CD4-positive, alpha-beta T cell treated with Interleukin-17A for 4 hours (primary cell): ENCODE data around the gene FANCC.
"Not testable (repeated sequence)": the region's sequence is repeated elsewhere in the genome, so short reads cannot be mapped to it uniquely, and the experiment has no call there.

Experiments used
- DNase-seq: peaks from one replicate; pipeline ENCODE4 v3.0.0-alpha.2; 2020; ENCODE audit warnings: mixed read lengths

Gene FANCC

DNA sequence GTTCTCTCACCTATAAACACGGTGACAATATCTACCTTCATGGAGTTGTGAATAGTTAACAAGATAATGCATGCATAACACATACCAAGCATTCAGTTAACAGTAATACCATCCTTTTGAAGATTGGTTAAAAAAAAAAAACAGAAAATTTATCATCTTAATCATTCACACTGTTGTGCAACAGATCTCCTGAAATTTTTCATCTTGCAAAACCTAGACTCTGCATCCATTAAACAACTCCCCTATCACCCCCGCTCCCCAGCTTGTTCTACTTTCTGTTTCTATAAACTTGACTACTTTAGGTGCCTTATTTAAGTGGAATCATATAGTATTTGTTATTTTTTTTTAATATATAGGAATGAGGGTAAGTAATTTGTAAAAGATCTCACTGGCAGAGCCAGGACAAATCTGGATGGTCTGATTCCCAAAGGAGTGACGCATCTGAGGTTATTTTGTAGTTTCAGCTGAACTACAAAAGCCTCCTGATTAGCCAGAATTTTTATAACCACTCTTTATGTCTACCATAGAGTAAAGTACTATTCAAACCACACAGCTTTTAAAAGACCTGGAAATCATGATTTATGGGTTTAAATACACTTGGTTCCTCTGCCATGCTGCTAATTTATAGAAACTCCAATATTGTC lies 93.0 kb downstream of the FANCC start:
- DNase-seq, result no peak

DNA sequence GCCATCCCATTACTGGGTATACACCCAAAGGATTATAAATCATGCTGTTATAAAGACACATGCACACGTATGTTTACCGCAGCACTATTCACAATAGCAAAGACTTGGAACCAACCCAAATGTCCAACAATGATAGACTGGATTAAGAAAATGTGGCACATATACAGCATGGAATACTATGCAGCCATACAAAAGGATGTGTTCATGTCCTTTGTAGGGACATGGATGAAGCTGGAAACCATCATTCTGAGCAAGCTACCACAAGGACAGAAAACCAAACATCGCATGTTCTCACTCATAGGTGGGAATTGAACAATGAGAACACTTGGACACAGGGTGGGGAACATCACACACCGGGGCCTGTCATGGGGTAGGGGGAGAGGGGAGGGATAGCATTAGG lies 97.2 kb downstream of the FANCC start:
- DNase-seq, result not testable (repeated sequence)

DNA sequence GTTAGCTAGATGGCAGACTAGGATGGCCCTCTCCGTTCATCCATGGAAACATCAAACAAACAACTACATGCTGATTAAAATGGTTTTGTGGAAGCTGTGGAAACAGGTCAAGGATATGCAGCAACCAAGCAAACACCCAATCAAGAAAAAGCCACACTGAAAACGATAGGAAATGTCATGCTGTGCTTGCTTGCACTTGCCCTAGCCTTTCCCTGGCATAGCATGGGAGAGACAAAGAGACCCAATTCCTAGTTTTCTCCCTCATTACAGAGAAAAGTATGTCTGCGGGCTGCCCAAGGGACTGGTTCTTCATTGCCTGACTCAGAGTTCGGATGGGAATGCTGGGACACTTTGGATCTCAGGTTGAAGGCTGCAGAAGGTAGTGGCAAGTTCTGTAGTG lies 98.7 kb downstream of the FANCC start:
- no peak for DNase-seq

GRCh38 chr9:95217936-95218335 lies 99.6 kb downstream of the FANCC start:
- no peak for DNase-seq

- DNase-seq, result no peak
These were observed 102.1 kb downstream of the FANCC start for GRCh38 chr9:95215336-95215898.

GRCh38 chr9:95213117-95213516 lies 104.4 kb downstream of the FANCC start:
- no peak for DNase-seq

DNA sequence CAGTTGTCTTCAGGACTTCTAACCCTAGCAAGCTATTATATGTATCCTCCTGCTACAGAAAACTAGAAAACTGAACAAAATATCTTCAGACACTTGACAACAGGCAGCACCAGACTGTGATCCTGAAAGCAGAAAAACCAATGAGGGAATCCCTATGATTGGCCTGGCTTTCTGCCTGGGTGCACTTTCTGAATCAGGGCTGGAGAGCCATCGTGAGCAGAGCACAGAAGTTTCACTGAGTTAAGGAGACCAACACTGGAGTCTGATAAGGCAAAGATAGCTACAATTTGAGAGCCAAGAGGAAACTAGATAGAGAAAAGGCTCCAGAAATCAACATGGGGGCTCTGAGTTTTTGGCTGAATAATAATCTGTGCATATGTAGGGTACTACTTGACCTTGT lies 106.5 kb downstream of the FANCC start:
- no peak for DNase-seq

DNA sequence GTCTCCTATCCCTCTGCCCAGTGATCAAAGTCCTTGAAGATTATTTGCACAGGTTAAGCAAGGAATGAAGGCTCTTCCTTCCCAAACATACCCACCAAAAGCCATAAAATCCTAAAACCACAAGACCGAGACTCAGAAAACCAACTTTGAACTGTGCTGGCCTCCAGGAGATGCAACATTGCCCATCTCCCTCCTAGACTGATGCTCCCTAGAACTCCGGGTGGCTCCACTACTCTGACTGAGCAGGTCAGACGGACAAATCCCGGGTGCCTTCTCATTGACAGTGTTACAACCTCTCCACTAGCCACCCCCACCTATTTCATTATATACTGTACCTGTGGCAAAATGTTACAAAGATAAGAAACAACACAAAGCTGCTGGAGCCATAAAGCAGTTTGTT lies 110.1 kb downstream of the FANCC start:
- no peak for DNase-seq

DNA sequence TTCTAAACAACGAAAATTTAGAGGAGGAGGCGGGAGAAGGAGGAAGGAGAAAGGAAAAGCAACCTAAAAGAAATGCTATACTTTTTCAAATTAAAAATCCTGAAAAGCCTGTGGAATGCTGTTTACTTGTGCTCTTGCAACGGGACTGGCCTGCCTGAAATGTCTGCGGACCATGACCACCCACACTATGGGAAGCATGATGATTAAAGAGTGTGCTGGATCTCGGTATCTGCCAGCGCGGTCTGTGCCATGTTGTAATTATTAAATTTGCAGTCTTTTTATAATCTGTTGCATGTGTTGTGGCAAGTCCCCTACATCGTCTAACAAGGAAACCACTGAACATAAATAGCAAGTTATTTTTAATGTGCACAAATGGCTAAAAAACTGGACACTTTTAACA lies 111.4 kb downstream of the FANCC start:
- DNase-seq, result no peak

- DNase-seq, result no peak
These were observed 112.8 kb downstream of the FANCC start for GRCh38 chr9:95204710-95205109.

DNA sequence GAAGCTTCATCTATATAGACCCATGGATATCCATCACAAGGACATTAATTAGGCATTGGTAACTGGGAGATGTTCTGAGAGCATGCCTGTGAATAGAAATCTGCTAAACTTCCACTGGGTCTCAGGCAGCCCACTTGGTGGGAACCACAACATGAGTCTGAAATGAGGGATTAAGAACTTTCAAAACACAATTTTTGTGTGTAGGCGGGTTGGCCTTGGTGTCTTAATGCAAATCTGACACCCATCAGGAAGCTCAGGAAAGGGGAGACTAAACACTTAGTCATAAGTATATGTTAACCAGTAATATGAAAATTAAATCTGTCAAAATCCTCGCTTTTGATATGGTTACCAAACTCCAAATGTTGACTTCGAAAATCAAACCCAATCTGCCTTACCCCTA lies 113.2 kb downstream of the FANCC start:
- no peak for DNase-seq

DNA sequence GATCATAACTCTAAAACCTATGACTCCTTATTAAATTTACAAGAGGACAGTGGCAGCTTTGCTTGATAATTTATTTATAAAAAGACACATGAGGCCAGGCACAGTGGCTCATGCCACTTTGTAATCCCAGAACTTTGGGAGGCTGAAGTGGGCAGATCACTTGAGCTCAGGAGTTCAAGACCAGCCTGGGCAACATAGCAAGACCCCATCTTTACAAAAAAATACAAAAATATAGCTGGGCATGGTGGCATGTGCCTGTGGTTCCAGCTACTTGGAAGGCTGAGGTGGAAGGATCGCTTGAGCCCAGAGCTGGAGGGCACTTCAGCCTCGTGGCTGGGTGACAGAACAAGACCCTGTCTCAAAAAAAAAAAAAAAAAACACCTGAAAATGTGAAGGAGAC lies 114.5 kb downstream of the FANCC start:
- DNase-seq, result not testable (repeated sequence)

GRCh38 chr9:95202076-95202681 lies 115.3 kb downstream of the FANCC start:
- no peak for DNase-seq

GRCh38 chr9:95201206-95201605 lies 116.3 kb downstream of the FANCC start:
- no peak for DNase-seq

DNA sequence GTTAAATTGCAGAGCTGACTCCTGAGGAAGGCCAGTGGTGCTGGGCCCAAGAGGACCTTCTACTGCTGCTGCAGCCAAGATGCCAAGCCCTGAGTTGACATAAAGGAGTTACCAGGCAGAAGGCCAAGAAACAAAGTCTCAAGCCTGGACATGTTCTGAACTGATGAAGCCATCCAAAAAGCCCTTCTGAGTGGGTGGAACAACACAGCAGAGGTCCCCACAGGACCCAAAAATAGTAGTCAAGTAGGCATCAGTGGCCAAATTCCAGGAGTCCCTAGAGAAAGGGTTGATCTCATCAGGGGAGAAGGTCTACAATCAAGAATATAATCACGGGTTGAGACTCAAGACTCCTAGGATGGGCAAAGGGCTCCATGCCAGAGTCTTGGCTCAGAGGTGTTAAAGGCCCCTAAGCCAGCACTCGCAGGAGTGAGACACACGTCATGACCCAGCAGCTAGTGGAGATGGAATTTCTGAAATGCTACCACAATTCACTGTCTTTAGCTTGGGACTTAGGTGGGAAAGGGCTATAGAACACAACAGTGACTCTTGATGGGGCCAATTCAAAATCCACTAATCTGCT lies 119.7 kb downstream of the FANCC start:
- DNase-seq, result no peak

- DNase-seq, result no peak
These were observed 124.0 kb downstream of the FANCC start for GRCh38 chr9:95193480-95193879.

- no peak for DNase-seq
These were observed 124.4 kb downstream of the FANCC start for GRCh38 chr9:95193067-95193466.

- no peak for DNase-seq
These were observed 124.9 kb downstream of the FANCC start for GRCh38 chr9:95192631-95193030.

DNA sequence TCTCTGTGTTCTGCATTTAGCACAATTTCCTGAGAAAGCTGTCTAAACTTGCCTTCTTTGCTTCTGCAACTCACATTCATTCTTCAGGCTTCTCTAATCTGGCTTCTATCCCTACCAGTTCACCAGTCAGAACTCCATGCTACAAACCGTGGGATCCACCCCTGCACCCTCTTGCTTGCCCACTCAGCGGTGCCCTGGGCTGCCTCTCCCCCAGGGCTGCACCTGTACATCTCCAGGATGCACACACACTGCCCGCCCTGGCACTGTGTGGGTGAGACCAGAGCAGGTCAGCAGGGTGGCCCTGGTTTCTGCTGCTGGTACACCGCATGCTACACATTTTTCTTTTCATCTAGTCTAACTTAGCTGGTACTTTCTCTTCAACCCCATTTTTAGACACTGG lies 127.1 kb downstream of the FANCC start:
- DNase-seq, result no peak

- DNase-seq, result no peak
These were observed 128.0 kb downstream of the FANCC start for GRCh38 chr9:95189251-95190098.

GRCh38 chr9:95188459-95188858 lies 129.1 kb downstream of the FANCC start:
- no peak for DNase-seq

DNA sequence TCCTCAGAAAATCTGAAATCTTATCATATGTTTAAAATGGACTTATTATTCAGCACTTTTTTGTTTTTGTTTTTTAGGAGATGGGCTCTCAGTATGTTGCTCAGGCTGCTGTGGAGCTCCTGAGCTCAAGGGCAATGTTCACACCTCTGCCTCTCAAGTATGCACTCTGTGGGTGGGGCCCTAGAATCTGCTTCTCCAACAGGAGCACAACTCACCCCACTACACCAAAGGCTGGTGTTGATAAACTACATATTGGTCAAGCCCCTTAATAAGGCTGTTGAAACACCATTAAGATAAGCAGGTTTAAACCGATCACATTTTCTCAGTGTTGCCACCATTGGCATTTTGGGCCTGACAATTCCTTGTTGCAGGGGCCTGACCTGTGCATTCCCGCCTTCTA lies 131.6 kb downstream of the FANCC start:
- no peak for DNase-seq

DNA sequence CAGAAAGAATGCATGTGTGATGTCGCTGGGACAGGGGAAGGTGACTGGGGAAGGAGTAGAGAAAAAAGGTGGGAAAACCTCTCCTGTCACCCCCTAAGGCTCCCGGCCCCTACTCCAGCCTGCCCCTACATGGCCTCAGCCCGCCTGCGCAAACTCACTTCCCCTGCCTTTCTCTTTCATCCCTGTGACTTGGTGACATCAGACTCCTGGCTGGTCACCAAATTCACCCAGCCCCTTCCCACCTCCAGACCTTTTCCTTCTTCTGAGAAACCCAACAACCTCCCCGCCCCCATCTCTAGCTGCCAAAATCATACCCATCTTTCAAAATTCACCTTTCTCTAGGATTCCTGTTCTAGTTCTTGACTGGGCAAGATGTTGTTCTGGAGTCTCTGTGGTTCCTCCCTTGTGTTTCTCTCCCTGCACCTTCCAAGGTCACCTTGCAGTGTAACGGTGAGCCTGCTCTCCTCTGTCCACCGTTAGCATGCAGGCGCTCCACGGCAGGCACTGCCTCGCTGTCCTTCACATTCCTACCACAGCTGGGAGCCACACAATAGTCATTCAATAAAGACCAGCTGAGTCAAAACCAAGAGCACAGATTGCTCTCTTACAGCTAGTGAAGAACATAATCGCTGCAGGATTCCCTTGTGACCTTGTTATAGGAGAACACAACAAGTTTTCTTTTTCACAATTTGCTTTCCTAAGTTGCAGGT lies 134.5 kb downstream of the FANCC start:
- no peak for DNase-seq
